Pulmonary artery endothelial cell (primary cell): ENCODE measurements around the gene PRKN. TPM values are rescaled to one million over a fixed set of nuclear protein-coding genes. Genes with fewer than 3 reads are reported as not detected.
"Not testable (repeated sequence)": the region's sequence is repeated elsewhere in the genome, so short reads cannot be mapped to it uniquely, and the experiment has no call there.

Experiments
- DNase-seq: peaks from one replicate; pipeline ENCODE4 v3.0.0-alpha.2; 2011; ENCODE audit warnings: low read depth, low spot score
- total RNA-seq: library from RNA; depleted of rRNA; stranded (reverse); fragments of >200 nt; gene quantifications from 2 replicates; pipeline ENCODE4 v1.2.3, GENCODE V29; 2014

PRKN gene
- total RNA-seq, 1 donor from 2014 or later, result 0.59 TPM

- DNase-seq, result no peak
Measured at GRCh38 chr6:162463576-162463975, 264.0 kb downstream of the PRKN start.

GRCh38 chr6:162459985-162460384 is 267.6 kb downstream of the PRKN start:
- DNase-seq, result no peak

DNA sequence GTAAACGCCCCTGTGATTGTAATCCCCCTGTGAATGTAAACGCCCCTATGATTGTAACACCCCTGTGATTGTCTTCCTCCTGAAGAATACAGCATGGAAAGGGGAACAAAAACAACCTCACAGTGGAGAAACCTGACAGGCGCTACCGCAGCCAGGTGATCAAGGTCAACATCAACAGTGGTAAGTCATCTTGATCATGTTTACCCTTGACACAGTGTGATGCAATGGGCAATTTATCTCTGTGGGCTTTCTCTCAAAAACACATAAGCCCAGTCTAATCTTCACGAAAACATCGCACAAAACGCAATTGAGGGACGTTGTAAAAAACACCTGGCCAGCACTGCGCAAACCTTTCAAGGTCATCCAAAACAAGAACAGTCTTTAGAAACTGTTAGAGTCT is 277.2 kb downstream of the PRKN start:
- no peak for DNase-seq

GRCh38 chr6:162448294-162448693 is 279.3 kb downstream of the PRKN start:
- DNase-seq, result no peak

- no peak for DNase-seq
Measured at GRCh38 chr6:162443101-162443500, 284.5 kb downstream of the PRKN start.

- DNase-seq, result no peak
Measured at GRCh38 chr6:162442687-162443086, 284.9 kb downstream of the PRKN start.

DNA sequence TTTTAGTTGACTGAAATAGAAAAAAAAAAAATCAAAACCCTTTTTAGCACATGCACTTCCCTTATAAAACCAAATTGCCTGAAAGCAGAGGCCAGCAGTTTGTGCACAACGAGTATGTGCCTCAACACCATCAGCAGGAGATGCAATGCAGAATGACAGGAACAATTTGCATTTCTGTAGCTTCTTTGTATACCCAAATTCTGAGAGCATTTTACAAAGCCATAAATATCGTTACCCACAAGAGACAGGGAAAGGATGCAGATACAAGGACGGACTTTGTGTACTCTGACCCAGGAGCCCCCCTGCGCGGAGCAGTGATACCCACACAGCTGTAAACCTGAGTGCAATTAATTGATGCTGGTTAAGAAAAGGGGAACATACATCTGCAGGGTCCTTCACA is 285.6 kb downstream of the PRKN start:
- no peak for DNase-seq

- DNase-seq, result no peak
Measured at GRCh38 chr6:162438980-162439379, 288.6 kb downstream of the PRKN start.

DNA sequence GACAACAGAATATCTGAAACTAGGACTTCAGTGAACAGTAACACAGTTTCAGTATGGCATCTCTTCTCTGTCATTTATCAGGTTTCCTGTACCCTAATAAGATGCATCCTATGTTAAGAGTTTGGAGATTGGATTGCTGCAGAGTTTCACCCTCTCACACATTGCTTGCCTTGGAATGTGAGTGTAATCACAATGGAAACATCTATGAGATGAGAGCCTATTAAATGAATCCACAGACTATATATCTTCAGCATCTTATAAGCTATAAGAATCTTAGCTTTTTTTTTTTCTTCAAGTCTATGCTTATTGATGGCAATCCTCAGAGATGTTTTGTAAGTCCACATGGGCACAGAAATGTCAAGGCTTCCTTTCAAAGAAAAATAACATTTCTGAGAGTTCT is 292.5 kb downstream of the PRKN start:
- no peak for DNase-seq

- no peak for DNase-seq
Measured at GRCh38 chr6:162421004-162421403, 306.6 kb downstream of the PRKN start.

- no peak for DNase-seq
Measured at GRCh38 chr6:162416831-162417537, 310.6 kb downstream of the PRKN start.

- DNase-seq, result no peak
Measured at GRCh38 chr6:162416307-162416706, 311.3 kb downstream of the PRKN start.

DNA sequence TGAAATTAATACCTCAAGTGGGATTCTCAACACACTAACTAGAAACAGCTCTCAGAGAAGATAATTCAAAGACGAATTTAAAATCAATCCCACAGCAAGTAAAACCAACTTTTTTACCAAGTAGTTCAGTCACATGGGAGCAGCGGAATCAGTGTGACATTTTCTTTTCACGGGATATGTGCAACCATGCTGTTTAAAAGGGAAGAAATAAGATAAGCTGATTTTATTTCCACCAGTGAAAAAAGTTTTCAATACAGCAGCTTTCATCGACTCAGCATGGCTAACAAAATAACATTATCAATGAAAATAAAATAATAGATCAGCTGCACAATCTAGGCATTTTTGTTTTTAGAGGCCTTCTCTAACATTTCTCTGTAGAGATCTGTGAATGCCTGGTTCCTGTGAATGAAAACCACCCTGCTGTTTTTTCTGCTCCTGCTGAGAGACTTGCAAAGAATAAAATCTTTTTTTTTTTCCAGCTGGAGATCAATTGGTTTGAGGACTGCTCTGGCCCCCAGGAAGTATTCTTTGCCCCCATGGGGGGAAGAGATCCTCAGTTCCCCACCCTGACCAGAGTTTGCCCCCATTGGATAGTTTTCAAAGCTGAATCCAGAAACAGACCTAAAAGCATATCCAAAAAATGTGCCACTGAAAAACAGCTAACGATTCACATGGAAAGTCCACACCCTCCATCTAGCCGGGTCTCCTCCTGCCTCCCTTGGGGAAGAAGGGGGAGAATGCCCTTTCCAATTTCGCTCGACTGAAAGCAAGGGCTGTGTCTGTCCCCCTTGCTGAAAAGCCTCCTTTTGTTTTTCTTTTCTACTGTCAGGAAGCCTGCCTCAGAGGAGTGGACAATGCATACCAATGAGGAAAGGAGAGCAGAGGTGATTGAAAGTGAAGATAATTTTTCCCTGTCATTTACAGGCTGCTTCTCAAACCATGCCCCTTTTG is 317.6 kb downstream of the PRKN start:
- no peak for DNase-seq

DNA sequence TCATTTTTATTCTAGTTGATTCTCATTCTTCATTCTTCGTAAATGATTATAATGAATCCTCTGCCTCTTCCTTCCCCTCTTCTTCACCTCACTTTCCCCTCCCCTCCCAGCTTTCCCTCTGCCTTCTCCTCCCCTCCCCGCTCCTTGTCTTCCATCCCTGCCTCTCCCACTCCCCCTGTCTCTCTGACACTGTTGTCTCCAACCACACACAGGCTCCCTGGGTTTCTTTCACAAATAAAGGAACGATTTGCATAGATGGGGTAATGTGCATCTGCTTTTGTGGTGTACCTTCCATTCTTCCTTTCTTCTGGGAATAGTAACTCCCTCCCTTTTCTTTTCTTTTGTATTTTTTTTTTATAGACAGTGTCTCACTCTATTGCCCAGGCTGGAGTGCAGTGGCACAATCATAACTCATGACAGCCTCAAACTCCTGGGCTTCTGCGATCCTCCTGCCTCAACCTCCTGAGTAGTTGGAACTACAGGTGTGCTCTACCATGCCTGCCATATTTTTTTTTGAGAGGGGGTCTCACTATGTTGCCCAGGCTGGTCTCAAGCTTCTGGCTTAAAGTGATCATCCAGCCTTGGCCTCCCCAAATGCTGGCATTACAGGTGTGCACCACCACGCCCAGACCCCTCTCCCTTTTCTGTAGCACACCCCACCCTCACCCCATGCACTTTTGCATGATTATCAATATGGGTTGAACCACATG is 318.6 kb downstream of the PRKN start:
- DNase-seq, result no peak

DNA sequence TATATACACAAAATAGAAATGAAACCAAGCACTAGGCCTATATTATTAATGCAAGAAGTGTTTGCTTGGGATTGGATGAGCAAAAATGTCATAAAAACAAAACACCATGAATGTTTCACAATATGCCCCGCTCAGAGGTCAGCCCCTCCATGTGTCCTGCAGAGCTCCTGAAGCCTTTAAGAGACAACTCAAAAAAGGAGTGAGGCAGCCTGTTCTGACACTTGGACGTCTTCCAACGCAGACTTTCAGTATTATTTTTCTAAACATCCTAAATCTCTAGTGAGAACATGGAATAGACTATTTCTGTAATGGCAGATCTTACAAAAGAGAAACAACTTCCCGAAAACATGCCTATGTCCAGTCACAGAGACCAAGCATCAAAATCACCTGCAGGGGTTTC is 322.6 kb downstream of the PRKN start:
- no peak for DNase-seq

GRCh38 chr6:162403031-162403430 is 324.5 kb downstream of the PRKN start:
- no peak for DNase-seq

DNA sequence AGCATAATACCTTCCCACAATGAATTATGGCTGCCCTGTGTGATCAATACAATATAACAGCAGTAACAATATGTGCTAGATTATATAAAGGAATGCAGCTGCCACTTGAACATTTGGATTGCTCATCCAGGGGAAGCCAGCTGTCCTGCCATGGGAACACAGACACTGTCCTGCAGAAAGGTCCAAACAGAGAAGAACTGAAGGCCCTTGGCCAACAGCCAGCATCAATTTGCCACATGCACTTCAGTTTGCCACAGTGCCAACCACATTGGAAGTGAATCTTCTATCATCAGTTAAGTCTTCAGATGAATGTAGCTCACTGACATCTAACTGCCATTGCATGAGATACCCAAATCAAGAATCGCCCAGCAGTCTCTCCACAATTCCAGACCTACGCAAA is 332.4 kb downstream of the PRKN start:
- no peak for DNase-seq

- DNase-seq, result not testable (repeated sequence)
Measured at GRCh38 chr6:162390961-162391811, 336.4 kb downstream of the PRKN start.

- no peak for DNase-seq
Measured at GRCh38 chr6:162389343-162390085, 338.1 kb downstream of the PRKN start.

DNA sequence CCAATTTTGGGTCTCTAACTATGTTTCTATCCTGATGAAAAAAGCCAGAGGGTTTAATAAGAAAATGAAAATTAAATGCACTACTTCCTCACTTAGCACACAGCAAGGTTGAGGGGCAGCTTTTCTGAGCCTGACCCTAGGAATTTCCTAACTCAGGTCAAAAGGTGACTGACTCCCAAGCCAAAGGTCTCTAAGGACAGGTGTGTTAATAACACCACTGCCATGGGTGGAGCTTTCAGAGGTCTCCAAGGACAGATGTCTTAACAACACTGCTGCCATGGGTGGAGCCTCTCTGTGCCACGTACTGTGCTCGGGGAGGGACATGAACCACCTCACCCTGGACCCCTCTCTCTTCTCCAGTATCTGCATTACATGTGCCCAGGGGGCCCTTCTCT is 339.2 kb downstream of the PRKN start:
- no peak for DNase-seq
